Activated T-cell treated with anti-CD3 and anti-CD28 coated beads for 4 hours (primary cell): ENCODE results near the gene MYLK3.
"Not testable (repeated sequence)": the region's sequence is repeated elsewhere in the genome, so short reads cannot be mapped to it uniquely, and the experiment has no call there.

Experiments
- DNase-seq: peaks from one replicate; pipeline ENCODE4 v3.0.0-alpha.2; 2020

Gene MYLK3

DNA sequence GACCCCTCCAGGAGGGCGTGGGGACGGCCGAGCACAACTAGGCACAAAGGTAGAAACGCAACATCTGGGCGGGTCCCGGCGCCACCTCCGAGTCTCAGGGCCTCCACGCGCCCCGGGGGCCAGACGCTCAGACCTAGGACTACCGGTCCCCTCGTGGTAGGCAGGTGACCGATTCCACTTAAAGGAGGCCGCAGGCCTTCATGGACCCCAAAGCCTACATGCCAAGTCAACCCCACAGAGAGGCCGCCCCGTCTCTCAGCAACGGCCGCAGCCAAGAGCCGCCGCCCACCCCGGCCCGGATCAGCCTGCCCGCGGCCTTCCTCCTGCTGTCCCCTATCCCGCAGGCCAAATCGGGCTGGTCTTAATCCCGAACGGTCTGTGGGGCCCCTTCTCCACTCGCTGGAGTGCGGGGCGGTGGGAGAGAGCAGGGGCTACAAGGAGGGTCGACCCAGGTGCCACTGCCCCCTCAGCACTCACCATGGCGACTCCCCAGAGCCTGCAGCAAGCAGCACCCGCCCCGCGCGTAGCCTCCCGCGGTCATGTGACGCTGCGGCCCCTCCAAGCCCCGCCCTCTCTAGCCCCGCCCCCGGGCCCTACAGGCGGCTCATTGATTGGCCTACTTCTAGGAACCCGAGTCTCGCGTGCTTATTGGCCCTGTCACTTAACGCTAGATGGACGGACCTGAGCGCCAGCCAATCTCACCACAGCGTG, 59.3 kb downstream of the MYLK3 start, which contains the start of gene VPS35:
VPS35 (minus strand) TSS at position 525 of the 711 bp plus-strand sequence; CDS start at position 480, 45 bp downstream.
- peak; percentile 100 for DNase-seq

GRCh38 chr16:46688101-46688653, 60.0 kb downstream of the MYLK3 start:
- DNase-seq = no peak

DNA sequence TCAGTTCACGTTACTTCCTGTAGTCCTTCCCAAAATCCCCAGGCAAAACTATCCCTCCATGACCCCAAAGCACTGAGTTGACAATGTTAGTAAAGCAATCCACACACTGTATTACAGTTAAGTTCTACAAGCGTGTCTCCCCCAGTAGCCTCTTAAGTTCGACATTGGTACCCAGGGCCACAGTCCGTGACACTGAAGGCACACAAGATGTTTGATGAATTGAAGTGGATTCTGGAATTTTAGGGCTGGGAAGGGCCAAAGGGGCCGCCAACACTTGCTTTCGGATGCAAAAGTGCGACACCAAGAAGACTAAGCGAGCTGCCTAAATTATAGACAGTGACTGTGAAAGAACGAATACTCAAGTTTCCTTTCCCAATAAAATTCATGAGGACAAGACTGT, 60.7 kb downstream of the MYLK3 start:
- DNase-seq = no peak

DNA sequence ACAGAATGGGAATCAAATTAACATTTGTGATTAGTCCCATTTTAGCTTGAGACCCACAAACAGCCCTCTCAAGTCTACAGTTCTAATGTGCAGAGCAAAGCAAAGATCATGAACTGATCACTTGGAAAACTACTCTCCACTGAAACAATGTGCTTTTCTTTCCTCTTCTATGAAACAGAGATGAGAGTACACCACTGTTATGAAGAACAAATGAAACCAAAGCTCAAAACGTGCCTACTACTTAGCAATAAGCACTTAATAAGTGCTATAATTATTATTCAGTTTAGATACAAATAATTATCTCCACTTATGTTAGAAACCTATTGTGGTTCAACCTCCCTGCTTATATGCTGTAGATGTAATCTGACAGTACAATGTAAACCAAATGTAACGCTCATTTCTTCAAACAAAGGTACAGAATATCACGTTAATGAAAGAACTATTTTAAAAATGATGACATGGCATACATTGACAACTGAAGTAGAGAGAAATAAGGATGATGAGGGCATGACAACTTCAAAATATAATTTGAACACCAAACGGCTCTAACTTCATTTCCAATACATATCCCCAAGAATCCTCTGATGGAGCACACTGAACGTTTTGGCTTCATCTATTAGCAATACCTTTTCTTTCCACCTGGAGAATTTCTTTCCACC, 61.2 kb downstream of the MYLK3 start:
- no peak for DNase-seq

DNA sequence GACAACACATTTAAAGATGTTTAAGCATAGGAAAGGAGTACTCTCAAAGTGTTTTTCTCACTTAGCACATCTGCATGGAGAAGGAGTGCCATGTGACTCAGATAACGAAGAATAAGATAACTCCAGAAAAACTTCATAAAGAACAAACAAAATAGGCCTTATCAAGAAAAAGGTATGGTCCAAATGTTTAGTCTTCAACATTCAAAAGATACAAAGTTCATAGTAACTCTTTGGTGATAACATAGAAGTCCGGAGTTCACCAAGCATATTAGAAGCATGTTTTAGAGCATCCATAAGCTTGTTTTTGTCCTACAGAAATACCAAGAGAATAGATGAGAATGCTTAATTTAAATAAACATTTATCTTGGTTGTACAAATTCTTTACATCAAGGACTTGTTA, 66.3 kb downstream of the MYLK3 start:
- not testable (repeated sequence) for DNase-seq

DNA sequence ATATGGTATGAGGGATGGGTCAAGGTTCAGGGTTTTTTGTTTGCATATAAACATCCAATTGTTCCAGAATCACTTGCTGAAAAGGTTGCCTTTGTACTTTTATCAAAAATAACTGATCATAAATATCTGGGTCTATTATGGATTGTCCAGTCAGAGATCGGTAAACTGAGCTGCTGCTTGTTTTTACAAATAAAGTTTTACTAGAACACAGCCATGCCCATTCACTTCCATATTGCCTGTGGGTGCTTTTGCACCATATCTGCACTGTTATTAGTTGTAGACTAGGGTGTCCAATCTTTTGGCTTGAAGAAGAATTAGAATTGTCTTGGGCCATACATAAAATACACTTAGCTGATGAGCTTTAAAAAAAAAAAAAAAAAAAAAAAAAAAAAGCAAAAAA, 70.2 kb downstream of the MYLK3 start:
- not testable (repeated sequence) for DNase-seq

DNA sequence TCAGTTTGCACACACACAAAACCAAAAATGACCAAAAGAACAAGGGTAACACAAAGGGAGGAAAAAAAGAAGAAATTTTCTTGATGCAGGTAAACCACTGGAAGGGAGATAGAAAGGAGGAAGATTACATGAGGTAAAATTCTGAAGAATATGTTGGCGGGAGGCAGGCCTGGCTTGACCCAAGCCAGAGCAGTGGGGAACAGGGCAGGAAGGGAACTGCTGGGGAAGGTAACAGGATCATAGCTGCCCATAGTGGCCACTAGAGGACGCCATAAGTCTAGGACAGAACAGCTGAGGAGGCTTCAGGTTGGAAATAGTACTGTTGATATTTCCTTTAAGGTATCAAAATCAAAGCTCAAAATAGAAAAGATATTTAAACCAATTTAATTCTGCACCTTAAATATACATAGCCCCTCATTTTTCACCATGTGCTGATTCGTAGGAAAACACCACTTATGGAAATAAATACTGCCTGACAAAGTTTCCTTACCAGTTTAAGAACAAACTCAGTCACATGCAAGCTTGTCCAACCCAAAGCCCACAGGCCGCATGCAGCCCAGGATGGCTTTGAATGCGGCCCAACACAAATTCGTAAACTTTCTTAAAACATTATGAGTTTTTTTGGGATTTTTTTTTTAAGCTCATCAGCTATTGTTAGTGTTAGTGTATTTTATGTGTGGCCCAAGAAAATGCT, 74.7 kb downstream of the MYLK3 start:
- no peak for DNase-seq

DNA sequence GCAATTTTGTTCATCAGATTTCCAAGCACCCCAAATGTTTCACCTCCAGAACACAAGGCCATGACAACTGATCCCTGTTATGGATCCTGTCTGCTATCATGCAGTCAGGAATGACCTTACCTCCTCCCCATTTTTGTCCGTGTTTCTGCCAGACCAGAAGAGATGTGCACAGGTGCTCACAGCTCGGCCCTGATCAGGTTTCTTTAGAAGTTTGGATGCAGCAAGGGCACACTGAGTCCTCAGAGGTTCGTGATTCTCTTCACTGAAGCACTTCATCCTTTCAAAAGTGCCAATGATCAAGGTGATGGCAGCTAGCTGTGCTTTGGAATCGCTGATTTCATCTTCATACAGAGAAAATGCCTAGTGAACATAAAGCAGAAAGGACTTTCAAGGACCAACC, 86.0 kb downstream of the MYLK3 start:
- DNase-seq = no peak

- DNase-seq = no peak
Observed at GRCh38 chr16:46658925-46659324, 89.2 kb downstream of the MYLK3 start.
